EH (cell line): ENCODE measurements around the gene NSMCE1.
A peak's percentile ranks its signal among the peaks of the same experiment; 100 is the strongest.
"Not testable (repeated sequence)": the region's sequence is repeated elsewhere in the genome, so short reads cannot be mapped to it uniquely, and the experiment has no call there.

Source experiments
- DNase-seq: peaks from one replicate; pipeline ENCODE4 v3.0.0-alpha.2; 2015; ENCODE audit warnings: low read depth

Gene NSMCE1

DNA sequence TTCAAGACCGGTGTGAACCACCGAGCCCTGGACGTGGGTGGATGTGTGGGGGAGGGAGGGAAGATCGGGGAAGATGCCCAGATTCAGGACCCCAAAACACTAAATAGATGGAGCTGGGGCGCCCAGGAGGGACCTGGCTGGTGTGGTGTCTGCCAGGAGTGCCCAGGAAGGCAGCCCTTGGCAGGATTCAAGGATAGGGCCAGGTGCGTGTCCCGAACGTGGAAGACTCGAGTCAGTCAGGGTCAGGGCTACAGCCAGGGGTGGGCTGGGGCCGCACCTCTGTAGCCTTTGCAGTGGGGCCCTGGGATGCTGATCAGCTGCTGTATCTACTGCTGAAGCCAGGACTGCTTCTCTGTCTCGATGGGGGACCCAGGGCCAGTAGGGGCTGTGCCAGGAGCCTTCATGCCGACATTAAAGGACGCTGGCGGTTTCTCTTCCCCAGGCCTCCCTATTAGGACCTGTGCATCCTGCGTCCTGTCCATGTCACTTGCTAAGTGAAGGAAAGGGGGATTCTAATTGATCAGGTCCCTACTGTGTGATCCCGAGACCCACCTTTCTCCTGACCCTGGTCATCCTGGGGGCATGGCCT lies 52.2 kb downstream of the NSMCE1 start:
- DNase-seq: no peak

DNA sequence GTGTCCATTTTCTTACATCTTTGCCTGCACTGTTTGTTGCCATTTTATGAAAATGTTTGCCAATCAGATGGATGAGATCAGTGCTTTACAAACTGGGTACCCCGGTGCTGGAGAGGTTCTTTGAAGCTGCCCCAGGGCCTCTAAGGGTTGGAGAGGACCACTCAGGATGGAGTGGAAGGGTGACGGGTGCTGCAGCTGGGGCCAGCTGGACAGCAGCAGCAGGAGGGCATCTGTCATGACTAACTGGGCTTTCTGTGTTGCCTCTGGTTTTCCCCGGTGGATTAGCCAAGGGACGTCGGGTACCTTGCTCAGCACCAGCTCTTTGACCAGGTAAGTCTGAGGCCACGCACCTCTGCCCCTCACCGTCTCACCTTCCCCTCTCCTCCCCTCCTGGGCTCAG lies 52.9 kb downstream of the NSMCE1 start:
- no peak for DNase-seq

DNA sequence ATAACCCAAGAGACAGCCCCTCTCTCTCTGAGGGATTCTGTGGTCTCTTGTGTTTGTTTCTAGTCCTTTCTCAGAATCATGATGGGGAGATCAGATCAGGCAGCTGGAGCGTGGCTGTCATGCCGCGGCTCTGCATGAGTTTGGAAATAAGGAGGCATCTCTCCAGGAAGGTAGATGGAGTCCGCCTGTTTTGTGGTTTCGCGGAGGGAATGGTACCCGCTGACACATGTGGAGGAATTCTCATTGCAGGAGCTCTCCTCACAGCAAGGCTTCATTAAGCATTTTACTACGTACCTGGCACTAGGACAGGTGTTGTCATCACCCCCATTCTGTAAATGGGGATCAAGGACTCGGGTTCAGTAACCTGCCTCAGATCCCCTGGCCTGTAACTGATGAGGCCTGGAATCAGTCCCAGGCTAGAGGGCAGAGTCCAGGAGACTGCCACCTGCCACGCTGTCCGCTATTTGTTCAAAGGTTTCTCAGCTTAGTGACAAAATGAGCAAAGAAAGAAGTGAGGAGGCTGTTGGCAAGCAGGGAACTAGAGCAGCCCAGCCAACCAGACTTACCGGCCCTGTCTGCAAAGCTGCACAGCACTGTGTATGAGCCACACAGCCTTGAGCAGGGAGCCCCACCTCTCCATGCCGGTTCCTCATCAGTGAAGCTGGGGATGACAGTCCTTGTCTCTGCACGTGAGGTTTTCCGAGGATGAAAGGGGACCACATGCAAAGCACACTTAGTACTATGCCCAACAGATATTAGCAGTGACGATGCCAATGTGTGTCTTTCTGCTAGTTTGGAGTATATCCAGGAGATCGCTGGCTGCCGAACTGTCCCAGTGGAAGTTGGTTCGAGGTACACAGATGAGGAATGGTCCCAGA lies 54.2 kb downstream of the NSMCE1 start:
- DNase-seq: no peak

DNA sequence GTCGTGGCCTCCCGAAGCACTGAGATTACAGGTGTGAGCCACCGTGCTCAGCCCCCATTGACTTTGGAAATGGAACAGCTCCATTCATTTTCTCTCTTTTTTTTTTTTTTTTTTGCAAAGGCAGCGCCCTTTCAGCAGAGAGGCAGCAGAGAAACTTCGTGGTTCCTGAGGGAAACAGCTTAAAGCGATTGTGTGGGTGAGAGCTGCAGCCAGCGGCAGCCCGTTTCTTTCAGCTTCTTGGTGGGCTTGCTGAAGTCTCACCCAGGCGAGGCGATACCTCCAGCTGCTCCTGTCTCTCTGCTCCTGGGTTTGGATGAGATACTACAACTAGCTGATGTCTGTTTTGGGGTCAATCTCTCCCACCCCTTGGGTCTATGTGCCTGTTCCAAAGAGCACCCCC lies 57.5 kb downstream of the NSMCE1 start:
- DNase-seq: no peak

DNA sequence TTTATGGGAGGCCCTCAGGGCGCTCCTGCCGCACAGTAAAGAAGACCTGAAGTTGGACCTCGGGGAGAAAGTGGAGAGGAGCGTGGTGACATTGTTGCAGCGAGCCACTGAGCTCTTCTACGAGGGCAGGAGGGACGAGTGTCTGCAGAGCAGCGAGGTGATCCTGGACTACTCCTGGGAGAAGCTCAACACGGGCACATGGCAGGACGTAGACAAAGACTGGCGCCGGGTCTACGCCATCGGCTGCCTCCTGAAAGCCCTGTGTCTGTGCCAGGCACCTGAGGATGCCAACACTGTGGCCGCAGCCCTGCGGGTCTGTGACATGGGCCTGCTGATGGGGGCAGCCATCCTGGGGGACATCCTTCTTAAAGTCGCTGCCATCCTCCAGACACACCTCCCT lies 58.4 kb downstream of the NSMCE1 start:
- no peak for DNase-seq

DNA sequence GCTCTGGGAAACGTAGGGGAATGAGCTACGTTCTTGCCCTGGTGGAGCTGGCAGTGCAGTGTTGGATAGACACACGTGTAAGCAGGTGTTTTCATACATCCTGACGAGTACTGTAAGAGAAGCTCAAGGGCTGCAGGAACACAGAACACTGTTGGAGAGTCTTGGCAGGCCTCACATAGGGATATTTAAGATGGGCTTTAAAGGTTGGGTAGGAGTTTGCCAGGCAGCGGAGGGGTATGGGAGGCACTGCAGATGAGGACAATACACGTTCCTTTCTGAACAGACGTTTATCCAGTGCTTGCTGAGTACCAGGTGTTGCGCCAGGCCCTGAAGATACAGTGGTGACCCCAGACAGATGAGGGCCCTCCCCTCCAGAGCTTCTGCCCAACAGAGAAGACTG lies 59.0 kb downstream of the NSMCE1 start:
- no peak for DNase-seq

DNA sequence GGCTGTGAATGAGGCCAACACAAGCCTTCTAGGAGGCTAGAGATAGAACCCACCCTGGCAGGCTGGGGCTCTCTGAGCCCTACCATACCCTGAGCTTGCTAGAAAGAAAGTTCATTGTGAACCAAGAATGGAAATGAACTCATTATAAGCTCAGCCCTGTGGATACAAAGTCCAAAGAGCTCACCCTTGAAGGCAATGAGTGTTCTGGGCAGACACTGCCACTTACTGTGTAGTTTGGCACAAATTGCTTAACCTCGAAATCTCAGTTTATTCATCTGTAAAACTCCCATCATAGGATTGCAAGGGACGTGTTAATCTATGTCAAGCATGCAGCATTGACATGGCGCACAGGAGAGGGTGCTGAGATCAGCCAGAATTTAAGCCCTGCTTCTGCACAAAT lies 59.8 kb downstream of the NSMCE1 start:
- DNase-seq: no peak

DNA sequence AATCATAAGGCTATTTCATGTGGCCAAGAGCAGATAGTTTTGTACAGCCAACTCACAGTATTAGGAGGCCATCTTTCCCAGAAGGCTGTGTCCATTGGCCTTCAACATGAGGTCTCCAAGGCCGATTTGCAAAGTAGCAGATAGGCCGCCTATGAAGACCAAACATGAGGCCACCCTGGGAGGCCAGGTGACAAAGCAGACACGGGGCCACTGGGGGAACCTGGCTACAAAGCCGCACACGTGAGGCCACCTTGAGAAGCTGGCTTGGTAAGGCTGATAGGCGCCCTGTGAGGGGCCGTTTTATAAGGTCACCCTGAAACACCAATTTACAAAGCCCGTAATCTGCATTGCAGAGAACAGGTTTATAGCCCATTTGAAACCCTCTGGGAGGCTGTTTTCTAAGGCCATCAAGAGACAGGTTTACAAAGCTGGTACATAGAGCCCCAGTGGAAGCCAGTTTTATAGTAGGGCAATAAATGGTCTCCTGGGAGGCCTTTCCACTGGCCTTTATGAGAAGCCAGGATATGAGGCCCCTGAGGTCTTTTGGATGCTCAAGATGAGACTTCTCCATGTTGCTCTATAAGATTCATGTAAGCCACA lies 60.4 kb downstream of the NSMCE1 start:
- no peak for DNase-seq

DNA sequence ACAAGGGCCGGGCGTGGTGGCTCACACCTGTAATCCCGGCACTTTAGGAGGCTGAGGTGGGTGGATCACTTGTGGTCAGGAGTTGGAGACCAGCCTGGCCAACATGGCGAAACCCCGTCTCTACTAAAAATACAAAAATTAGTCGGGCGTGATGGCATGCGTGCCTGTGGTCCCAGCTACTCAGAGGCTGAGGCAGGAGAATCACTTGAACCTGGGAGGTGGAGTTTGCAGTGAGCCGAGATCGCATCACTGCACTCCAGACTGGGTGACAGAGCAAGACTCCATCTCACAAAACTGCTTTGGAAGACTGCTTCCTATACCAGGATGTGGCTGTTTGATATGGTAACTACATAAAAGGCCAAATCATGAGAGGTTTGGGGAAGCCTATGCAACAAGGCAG lies 61.5 kb downstream of the NSMCE1 start:
- DNase-seq: not testable (repeated sequence)

DNA sequence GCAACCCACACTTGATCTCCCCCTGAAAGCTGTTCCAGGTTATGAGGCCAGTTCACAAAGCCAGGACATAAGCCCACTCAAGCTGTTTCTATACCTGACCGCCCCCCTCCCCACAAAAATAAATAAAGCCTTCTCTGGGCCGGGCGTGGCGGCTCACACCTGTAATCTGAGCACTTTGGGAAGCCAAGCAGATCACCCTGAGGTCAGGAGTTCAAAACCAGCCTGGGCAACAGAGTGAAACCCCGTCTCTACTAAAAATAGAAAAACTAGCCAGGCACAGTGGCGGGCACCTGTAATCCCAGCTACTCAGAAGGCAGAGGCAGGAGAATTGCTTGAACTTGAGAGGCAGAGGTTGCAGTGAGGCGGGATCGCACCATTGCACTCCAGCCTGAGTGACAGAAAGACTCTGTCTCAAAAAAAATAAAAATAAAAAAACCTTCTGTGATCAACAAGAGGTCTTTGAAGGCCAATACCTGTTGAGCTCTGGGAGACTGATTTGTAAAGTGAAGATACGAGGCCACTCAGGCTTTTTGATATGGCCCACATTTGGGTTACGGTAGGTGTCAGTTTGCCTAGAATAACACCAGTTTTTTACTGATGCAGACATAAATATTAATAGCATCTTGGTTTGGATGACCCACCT lies 63.0 kb downstream of the NSMCE1 start:
- no peak for DNase-seq

DNA sequence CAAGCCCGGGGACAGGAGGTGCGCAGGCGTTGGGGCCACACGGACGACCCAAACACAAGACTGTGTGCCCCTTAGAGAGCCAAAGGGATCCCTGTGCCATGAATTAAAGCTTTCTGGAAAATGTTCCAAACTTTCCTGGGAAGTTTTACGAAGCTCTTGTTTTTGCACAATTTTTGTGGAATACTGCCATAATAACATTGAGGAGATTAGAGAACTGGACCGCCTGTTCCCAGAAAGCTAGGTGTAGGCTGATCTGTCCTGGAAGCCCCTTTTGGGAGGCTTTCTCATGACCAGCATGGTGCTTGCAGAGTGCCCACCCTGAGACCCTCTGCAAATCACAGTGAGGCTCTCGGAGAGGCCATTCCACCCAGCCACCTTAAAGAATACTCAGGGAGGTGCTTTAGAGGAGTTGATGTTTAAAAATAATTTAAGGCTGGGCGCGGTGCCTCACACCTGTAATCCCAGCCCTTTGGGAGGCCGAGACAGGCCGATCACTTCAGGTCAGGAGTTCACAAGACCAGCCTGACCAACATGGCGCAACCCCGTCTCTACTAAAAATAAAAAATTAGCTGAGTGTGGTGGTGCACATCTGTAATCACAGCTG lies 64.2 kb downstream of the NSMCE1 start:
- DNase-seq: no peak

DNA sequence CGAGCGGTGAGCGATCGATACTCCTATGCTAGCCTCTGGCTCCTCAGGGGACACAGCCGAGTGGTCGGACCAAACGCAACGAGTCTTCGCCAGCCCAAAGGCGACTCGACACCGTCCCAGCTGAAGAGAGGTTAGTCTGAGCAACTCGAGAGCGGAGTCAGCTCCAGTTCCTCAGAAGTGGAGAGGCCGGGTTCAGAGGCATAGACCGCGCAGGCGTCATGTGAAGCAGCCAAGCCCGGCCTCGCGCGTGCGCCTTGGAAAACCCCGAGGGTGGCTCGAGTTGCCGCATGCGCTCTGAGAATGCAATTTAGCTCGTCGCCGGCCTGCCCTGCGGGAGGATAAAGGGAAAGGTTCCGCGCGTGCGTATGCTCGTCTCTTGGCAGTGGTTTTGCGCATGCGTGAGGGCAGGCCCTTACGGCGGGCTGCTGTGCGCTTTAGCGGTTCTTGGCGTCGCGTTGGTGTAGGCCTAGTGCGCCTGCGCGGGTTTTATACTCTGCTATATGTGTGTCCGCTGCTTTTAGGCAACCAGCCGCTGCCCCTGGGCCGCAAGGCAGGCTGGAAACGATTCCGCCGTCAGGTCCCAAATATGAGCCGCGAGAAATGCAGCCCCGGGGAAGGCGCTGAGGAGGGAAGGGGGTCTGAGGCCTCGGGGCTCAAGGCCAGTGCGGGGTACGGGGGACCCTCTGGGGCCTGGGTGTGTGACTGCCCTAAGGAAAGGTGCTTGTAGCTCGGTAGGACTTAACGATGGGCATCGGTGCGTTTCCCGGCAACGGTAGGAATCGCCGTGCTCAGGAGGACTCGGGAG lies 64.9 kb downstream of the NSMCE1 start, which contains the start of gene KDM8:
Gene KDM8 (plus strand): TSS at position 20 of the 805 bp plus-strand sequence. CDS start 6,598 bp downstream, outside the sequence.
- peak; percentile 100 for DNase-seq

DNA sequence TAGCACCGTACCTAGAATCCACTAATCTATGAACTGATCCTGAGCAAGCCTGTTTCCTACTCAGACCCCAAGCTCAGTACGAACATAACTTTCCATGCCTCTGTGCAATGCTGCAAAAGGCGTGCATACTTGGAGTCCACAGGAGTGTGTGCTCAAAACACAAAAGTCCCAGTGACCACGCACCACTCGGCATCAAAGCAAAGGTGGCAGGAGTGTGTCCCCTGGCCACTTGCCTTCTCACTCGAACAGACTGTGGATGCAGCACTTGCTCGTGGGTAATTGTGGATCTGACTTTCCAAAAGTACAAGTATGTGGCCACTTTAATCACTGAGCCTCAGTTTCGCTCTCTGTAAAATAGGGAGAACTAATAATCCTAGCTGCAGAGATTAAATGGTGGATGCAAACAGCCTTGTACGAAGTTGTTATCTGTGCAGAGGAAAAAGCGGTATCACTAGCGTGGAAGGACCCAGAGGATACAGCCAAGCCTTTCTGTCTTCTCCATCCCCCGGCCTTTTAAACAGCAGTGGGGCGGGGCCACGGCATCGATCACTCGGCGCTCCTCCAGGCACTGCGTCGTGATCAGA lies 65.6 kb downstream of the NSMCE1 start:
- no peak for DNase-seq

DNA sequence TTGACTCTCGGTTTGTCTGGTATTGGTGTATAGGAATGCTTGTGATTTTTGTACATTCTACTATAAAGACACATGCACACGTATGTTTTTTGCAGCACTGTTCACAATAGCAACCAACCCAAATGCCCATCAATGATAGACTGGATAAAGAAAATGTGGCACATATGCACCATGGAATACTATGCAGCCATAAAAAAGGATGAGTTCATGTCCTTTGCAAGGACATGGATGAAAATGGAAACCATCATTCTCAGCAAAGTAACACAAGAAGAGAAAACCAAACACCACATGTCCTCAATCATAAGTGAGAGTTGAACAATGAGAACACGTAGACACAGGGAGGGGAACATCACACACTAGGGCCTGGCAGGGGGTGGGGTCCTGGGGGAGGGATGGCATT lies 67.7 kb downstream of the NSMCE1 start:
- DNase-seq: not testable (repeated sequence)

DNA sequence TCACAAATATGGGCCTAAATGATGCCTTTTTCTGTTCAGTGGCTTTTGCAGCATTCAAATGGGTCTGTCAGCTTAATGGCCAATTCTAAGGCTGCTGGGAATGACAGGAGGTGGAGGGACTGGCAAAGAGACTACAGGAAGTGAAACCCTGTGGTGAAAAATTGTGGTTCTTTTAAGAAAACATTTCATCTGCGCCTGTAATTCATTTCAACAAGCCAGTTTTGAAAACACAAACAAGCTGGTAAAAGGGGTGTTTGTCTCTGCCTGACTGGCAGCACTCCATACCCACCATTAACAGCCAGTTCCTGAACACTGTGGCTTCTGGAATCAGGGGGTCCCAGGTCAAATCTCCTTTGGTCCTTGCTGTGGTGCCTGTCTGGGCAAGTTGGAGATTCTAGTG lies 68.8 kb downstream of the NSMCE1 start:
- DNase-seq: peak; percentile 62

DNA sequence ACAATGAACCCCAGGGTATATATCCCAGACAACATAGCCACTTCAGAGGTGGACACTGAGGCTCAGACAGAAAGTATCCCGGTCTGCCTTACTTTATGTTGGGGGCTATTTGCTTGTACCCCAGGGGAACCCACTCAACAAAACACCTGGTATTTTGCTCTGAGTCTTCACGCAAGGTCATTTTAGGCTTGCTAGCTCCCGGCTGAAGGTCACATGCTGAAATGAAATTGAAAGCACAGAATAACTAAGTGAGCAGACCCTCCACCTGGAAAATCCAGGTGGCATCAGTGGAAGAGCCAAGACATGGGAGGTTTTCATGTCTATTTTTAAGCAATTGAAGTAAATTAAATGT lies 69.4 kb downstream of the NSMCE1 start:
- no peak for DNase-seq

DNA sequence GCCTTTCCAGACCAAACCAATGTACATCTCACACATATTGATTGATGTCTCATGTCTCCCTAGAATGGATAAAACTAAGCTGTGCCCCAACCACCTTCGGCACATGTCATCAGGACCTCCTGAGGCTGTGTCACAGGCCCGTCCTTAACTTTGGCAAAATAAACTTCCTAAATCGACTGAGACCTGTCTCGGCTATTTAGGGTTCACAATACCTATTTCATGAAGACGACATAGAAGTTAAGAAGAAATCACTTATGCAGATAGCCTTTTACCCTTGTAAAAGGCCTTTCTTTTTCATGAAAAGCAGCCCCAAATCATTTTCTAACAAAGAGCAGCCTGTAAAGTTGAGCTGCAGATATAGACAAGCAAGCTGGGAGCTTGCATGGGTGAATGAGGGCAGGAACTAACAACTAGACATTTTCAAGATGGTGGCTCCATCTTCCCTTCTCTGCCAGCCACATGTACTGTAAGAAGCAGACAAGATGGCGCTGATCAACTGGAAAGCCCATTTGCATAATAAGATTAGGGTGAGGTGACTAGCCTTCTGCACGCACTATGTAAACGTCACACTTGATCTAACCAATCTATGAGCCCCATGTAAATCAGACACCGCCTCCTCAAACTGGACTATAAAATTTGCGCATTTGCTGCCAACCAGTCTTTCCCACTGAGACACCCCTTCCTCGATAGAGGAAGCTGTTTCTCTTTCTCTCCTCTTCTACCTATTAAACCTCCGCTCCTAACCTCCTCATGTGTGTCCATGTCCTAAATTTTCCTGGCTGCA lies 69.9 kb downstream of the NSMCE1 start:
- no peak for DNase-seq

DNA sequence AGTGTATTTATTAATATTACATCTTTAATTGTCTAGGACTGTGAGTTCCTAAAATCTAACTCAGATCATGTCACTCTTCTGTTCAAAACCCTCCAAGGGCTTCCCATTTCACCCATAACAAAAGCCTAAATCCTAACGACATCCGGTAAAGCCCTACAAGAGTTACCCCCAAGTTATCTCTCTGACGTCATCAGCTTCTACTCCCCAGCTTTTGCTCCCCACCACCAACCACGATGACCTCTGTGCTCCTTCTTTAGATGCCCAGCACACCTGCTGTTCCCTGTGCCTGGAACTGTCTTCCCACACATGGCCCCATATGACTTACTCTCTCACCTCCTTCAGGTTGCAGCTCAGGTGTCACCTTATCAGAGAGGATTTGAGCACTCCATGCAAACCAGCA lies 71.6 kb downstream of the NSMCE1 start:
- DNase-seq: no peak

DNA sequence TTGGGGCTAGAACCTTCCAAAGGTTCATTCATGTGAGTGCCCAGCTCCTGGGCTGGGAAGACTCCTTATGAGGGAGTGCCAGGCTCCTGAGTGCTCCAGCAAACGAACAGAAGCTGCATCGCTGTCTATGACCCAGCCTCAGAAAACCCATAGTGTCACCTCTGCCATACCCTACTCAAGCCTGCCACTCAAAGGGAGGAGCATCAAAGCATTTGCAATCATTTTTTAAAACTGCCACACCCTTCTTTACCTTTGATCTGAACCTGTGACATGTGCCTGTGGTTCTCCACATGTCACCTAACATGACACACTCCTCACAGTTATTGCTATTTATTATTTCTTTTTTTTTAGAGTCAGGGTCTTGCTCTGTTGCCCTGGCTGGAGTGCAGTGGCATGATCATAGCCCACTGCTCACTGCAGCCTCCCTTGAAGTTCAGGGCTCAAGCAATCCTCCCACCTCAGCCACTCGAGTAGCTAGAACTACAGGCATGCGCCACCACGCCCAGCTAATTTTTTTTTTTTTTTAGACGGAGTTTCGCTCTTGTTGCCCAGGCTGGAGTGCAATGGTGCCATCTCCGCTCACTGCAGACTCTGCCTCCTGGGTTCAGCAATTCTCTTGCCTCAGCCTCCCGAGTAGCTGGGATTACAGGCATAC lies 72.5 kb downstream of the NSMCE1 start:
- DNase-seq: no peak
